ENCODE measurements around the gene FKBP14. TPM values are rescaled to one million over a fixed set of nuclear protein-coding genes. Genes with fewer than 3 reads are reported as not detected.

FKBP14 gene
- total RNA-seq, 1 experiment from 2014 or later = 11.5 TPM

GRCh38 chr7:29969738-29970137 lies 56.8 kb downstream of the FKBP14 start:
- H3K27me3 ChIP-seq (ENCODE audit: insufficient read depth, low read length) = no peaks in the 10 kb centered on the region
- H3K18ac ChIP-seq (ENCODE audit: insufficient read length, low read depth, low read length) = no peak overlapping the region
- no peak overlapping the region for H3T11ph ChIP-seq (ENCODE audit: low read length)
- H2AK5ac ChIP-seq (ENCODE audit: insufficient read length, low read length) = no peak overlapping the region
- no peak overlapping the region for H2BK20ac ChIP-seq (ENCODE audit: low read depth, low read length, poor library complexity, severe bottlenecking)
- no CpG with 5 or more reads among the region's 2 CpGs for WGBS (ENCODE audit: extremely low coverage, insufficient read length, low lambda C conversion rate)
- no peak overlapping the region for H3K56ac ChIP-seq (ENCODE audit: insufficient read length, low read depth, low read length)
- no peak overlapping the region for H2AFZ ChIP-seq (ENCODE audit: low read length)
- H3K4me3 Mint-ChIP-seq = no peak overlapping the region
- peak overlapping the region in 2 of 3 experiments; percentile 9 to 74; a peak in 2 of 7 replicates for H3K27ac Mint-ChIP-seq
- peaks cover 20% of the 10 kb centered on the region for H3K79me1 ChIP-seq (ENCODE audit: insufficient read depth, low read depth, low read length, poor library complexity, severe bottlenecking)
- H3K9me3 Mint-ChIP-seq = peaks cover 0 to 6% of the 10 kb centered on the region in 2 experiments; a peak in 2 of 5 replicates
- no peak overlapping the region for H3K27ac ChIP-seq (ENCODE audit: insufficient read length, low read depth, low read length)
- H4K91ac ChIP-seq (ENCODE audit: insufficient read length, low read depth, low read length) = no peak overlapping the region
- no peak overlapping the region for H2BK5ac ChIP-seq (ENCODE audit: insufficient read length, low read length)
- H2BK120ac ChIP-seq (ENCODE audit: low read depth, low read length, poor library complexity, severe bottlenecking) = no peak overlapping the region
- no peaks in the 10 kb centered on the region for H3K23me2 ChIP-seq (ENCODE audit: insufficient read length, low read depth, low read length, poor library complexity, severe bottlenecking)
- no peak for TF ChIP-seq CTCF (conservative IDR thresholded peaks at IDR 0.05)
- H2BK12ac ChIP-seq (ENCODE audit: insufficient read length, low read depth, low read length) = no peak overlapping the region
- DNase-seq = no peak
- no peaks in the 10 kb centered on the region for H3K4me1 ChIP-seq (ENCODE audit: insufficient read depth, low read length)
- no peak overlapping the region for H3K14ac ChIP-seq (ENCODE audit: insufficient read depth, low read length)
- peak overlapping the region; percentile 13 for H3K9ac ChIP-seq (ENCODE audit: extremely low read depth, insufficient read length, low read length)
- H3K27me3 Mint-ChIP-seq (ENCODE audit: low read depth) = no peaks in the 10 kb centered on the region
- H3K4ac ChIP-seq (ENCODE audit: low read depth, low read length) = no peak overlapping the region; the same call in 1 of the 2 replicates
- H3K23ac ChIP-seq (ENCODE audit: insufficient read length, low read depth, low read length) = no peak overlapping the region
- H4K20me1 ChIP-seq (ENCODE audit: control insufficient read depth, insufficient read depth, insufficient read length) = no peaks in the 10 kb centered on the region
- no peak overlapping the region for H4K8ac ChIP-seq (replicated peaks; ENCODE audit: insufficient read length, low read depth, low read length)
- no peak overlapping the region for H2BK15ac ChIP-seq (ENCODE audit: low read depth, low read length)
- peaks cover 2% of the 10 kb centered on the region; the same call in 1 of the 2 replicates for H3K79me2 ChIP-seq (ENCODE audit: insufficient read depth, low read length)
- H3K36me3 Mint-ChIP-seq (ENCODE audit: insufficient read depth in 1 of 3, low read depth in 3 of 3) = peaks cover 9 to 36% (median 26%) of the 10 kb centered on the region in 3 experiments
- H3K9me3 ChIP-seq (ENCODE audit: control insufficient read depth, low read depth, low read length) = no peaks in the 10 kb centered on the region
- no peak overlapping the region for H3K4me2 ChIP-seq (ENCODE audit: insufficient read depth, insufficient read length, low read length)
- H3K4me1 Mint-ChIP-seq = peaks cover 12 to 21% of the 10 kb centered on the region in 2 experiments
- H4K5ac ChIP-seq (ENCODE audit: insufficient read length, low read depth, low read length) = no peak overlapping the region

Data from H9 (cell line).